Central memory CD4-positive, alpha-beta T cell (primary cell): ENCODE measurements around the gene RPN2.

Experiments used
- DNase-seq: peaks from one replicate; pipeline ENCODE4 v3.0.0; 2022

Gene RPN2

DNA sequence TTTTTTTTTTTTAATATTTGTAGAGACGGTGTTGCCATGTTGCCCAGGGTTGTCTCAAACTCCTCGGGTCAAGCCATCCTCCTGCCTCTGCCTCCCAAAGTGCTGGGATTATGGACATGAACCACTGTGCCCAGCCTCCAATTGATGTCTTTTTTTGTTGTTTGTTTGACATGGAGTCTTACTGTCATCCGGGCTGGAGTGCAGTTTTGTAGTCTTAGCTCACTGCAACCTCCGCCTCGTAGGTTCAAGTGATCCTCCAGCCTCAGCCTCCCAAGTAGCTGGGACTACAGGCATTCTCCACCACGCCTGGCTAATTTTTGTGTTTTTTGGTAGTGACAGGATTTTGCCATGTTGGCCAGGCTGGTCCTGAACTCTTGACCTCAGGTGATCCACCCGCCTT is 9.7 kb downstream of the RPN2 start:
- no peak for DNase-seq

DNA sequence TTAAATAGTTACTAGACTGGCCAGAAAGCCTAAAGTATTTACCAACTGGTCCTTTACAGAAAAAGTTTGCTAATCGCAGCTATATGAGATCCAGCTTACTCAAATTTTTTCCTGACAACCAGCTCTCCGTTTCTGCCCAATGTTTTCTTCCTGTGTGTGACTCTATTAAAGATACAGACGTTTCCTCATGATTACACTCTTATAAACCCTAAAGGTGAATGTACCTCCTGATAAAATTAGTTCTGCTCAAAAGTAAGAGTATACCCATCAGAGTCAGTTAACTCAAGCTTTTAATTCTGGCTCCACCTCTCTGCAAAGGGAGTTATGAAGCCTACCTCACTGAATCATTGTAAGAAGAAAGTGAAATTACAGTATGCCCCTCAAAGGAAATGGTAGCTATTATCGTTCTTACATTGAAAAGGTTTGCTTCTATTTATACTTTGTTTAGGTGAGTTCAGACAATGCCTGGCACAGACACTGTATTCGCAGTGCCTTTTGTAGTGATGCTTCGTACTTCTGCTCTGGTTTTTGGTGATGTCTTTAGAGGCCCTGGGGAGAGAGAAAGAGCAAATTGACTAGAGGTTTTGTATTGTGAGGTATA is 10.4 kb downstream of the RPN2 start:
- DNase-seq: no peak

- DNase-seq: no peak
These were observed 11.4 kb downstream of the RPN2 start for GRCh38 chr20:37190354-37191112.

GRCh38 chr20:37192137-37192854 is 13.2 kb downstream of the RPN2 start:
- peak; percentile 54 for DNase-seq

DNA sequence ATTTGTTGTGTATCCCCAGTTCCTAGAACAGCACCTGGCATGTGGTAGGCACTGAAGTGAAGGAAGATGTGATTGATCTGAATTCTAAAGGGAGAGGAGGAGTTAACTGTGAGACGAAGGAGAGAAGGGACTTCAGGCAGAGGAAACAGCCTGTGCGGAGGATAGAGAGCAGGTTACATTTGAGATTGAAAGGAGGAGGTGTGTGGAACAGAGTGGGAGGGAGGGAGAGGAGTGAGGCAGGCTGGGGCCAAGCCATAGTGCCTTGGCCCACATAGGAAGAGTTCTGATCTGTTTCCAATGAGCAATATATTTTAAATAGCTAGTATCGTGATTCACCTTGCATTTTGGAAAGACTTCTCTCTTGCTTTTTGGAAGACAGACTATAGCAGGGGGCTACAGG is 14.1 kb downstream of the RPN2 start:
- DNase-seq: no peak

- DNase-seq: no peak
These were observed 14.7 kb downstream of the RPN2 start for GRCh38 chr20:37193821-37194220.

DNA sequence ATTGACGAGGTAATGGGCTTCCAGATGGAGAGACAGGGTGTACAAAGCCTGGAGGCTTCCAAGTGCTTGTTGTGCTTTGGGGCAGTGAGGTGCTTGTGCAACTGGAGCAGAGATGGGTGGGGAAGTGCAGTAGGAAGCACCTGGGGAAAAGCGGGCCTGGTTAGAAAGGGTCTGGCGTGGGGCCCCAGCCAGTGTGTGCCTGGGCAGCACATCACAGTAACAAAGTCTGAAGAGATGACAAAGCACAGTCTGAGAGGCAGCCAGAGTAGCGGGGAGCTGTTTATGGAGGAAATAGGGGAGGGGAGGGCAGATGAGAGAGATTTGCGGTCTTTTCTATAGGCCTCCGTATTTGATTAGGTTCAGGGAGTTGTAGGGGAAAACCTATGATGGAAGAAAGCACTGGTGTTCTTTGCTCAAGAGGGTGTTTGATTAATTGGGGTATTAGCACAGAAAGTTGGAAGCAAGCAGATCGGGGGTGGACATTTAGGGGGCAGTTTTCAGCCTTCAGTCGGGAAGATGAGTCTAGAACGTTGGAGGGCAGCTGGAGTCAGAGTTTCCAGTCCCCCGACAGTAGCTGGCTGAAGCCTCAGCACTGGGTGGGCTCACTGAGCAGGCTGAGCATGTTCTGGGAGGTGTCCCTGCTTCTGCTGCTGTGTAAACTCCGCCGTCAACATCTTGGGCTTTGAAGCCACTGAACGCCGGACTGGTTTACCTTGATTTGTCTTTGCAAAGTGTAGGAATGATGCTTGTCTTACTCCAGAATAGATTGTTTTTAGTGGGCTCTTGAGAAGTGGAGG is 15.7 kb downstream of the RPN2 start:
- peak; percentile 19 for DNase-seq

- DNase-seq: no peak
These were observed 20.0 kb downstream of the RPN2 start for GRCh38 chr20:37198932-37199660.

GRCh38 chr20:37200376-37200775 is 21.2 kb downstream of the RPN2 start:
- no peak for DNase-seq

GRCh38 chr20:37200926-37201826 is 22.0 kb downstream of the RPN2 start:
- DNase-seq: no peak

DNA sequence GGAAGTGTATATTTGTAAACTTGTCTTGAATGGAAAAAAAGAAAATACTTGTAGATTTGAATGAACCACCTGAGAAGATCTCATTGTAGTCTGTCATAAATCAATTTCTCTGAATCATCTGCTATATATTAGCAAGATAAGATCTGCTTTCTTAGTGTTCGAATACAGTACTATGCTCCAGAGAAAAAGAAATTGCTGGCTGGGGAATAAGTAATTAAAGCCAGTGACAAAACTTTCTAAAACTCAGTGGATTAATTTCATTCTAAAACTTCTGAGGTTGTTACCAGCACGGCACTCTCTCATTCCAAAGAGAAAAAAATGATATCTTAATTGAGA is 22.7 kb downstream of the RPN2 start:
- DNase-seq: no peak

DNA sequence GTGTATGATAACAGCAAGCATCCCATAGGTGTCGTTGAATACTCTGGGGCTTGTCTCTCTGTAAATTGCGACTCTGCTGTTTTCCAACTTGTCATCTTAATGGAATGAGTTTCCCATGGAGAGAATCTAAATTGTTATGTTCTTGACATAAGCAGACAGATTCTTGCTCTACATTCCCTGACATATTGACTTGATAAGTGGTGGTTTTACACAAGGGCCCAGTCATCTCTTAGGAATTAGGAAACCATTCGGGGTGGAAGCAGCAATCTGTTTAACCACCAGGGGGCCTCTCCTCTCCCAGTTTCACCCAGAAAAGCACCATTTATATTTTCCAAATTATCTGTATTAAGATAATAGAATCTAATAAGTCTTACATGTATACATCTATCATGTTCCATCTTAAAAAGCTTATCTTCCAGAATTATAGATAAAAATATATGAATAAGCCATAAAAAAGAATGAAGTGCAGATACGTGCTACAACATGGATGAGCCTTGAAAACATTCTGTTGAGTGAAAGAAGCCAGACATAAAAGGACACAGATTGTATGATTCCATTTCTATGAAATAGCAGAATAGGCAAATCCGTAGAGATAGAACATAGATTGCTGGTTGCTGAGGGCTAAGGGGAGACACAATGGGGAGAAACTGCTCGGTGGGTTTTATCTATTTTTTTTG is 23.3 kb downstream of the RPN2 start:
- DNase-seq: peak; percentile 9

DNA sequence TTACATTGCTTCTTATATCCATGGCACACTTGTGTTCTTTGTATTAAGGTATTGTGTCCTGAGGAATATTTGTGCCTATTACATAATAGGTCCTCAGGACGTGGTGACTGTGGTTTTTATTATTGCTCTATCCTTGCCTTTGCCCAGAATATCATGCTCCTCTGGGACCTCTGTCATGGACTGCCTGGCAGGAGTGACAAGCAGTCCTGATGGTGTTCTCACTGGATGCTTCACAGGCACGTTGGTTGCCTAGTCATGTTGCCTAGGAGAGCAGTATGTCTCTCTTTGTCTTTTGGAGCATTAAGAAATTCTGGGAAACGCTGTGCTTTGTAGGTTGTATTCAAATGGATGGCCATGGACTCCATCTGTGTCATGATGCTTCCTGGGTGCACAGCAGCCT is 24.9 kb downstream of the RPN2 start:
- no peak for DNase-seq

GRCh38 chr20:37205130-37205529 is 26.0 kb downstream of the RPN2 start:
- no peak for DNase-seq

- no peak for DNase-seq
These were observed 26.7 kb downstream of the RPN2 start for GRCh38 chr20:37205794-37206193.

GRCh38 chr20:37207171-37207570 is 28.0 kb downstream of the RPN2 start:
- DNase-seq: no peak

- DNase-seq: no peak
These were observed 30.1 kb downstream of the RPN2 start for GRCh38 chr20:37209193-37209592.

- DNase-seq: no peak
These were observed 30.7 kb downstream of the RPN2 start for GRCh38 chr20:37209661-37210314.

DNA sequence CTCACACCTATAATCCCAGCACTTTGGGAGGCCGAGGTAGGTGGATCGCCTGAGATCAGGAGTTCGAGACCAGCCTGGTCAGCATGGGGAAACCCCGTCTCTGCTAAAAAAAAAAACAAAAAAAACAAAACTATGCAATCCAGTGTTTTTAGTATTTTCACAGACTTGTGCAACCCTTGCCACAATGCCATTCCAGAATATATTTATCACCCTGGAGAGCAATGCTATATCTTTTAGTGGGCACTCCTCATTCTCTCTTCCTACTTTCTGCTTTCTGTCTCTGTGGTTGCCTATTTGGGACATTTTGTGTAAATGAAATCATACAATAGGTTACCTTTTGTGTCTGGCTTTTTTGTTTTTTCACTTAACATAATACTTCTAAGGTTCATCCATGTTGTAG is 39.3 kb downstream of the RPN2 start:
- DNase-seq: no peak

GRCh38 chr20:37218976-37219375 is 39.8 kb downstream of the RPN2 start:
- DNase-seq: no peak
